Gastroesophageal sphincter (tissue), 3 donors: ENCODE data around the gene EMP2.

Source experiments
- CTCF ChIP-seq, 4 experiments: fragments of 200-600 bp in 2 of 4; fragments of 450-650 bp in 2 of 4; sonication (generic) in 1 of 4; IDR thresholded peaks; one replicate each; pipeline ENCODE4 v1.5.1; 2017 to 2019; ENCODE audit warnings: antibody characterized with exemption in 4 of 4, mild to moderate bottlenecking in 2 of 4, moderate library complexity in 2 of 4
- EP300 ChIP-seq: sonication (generic); formaldehyde crosslinking; IDR thresholded peaks from one replicate; pipeline ENCODE4 v1.6.1; 2017; ENCODE audit warnings: antibody characterized with exemption, mild to moderate bottlenecking
- POLR2A ChIP-seq, 2 donors: fragments of 450-650 bp; IDR thresholded peaks; one replicate each; pipeline ENCODE4 v1.6.1; 2017; ENCODE audit warnings: antibody characterized with exemption in 2 of 2, mild to moderate bottlenecking in 2 of 2, moderate library complexity in 1 of 2

- TF ChIP-seq EP300 (no peak), CTCF (IDR thresholded peaks at IDR 0.05) (no peak), POLR2A (IDR thresholded peaks at IDR 0.05) (no peak)
Measured at GRCh38 chr16:10617662-10618420, 37.4 kb upstream of the EMP2 start.
